GM23338 (cell line): Measurements from ENCODE around the gene SLC18B1. TPM values are rescaled to one million over a fixed set of nuclear protein-coding genes. Genes with fewer than 3 reads are reported as not detected.

ENCODE experiments used
- ATAC-seq: fragments of 200-7000 bp; cut with Tn5 transposase; 3 replicates; pipeline ENCODE4 v1.9.1; 2020
- DNase-seq: peaks from one replicate; pipeline ENCODE4 v3.0.0-alpha.2; 2015; ENCODE audit warnings: low spot score
- H2AFZ ChIP-seq: fragments of 200-600 bp; sonication (generic); 2 replicates; pipeline ENCODE4 v1.8.0; 2016; ENCODE audit warnings: antibody characterized with exemption, mild to moderate bottlenecking, moderate library complexity
- H3F3A ChIP-seq: fragments of 200-600 bp; sonication (generic); replicated peaks from 2 replicates; pipeline ENCODE4 v1.8.0; 2017; ENCODE audit warnings: antibody characterized with exemption, mixed run types, low read depth
- H3K27ac ChIP-seq: fragments of 200-600 bp; sonication (generic); 2 replicates; pipeline ENCODE4 v1.6.1; 2016; ENCODE audit warnings: low read depth
- H3K27me3 ChIP-seq: fragments of 200-600 bp; sonication (generic); 2 replicates; pipeline ENCODE4 v1.8.0; 2016; ENCODE audit warnings: mild to moderate bottlenecking, mixed run types, moderate library complexity; ENCODE audit not compliant: insufficient read depth
- H3K36me3 ChIP-seq: fragments of 200-600 bp; sonication (generic); 2 replicates; pipeline ENCODE4 v1.8.0; 2016; ENCODE audit warnings: mild to moderate bottlenecking; ENCODE audit not compliant: insufficient read depth
- H3K4me1 ChIP-seq: fragments of 200-600 bp; sonication (generic); 2 replicates; pipeline ENCODE4 v1.8.0; 2016; ENCODE audit warnings: mild to moderate bottlenecking, moderate library complexity; ENCODE audit not compliant: insufficient read depth
- H3K4me2 ChIP-seq: fragments of 200-600 bp; sonication (generic); 2 replicates; pipeline ENCODE4 v1.7.1; 2017; ENCODE audit warnings: mixed run types
- H3K4me3 ChIP-seq: fragments of 200-600 bp; sonication (generic); 2 replicates; pipeline ENCODE4 v1.6.1; 2016; ENCODE audit warnings: mixed run types
- H3K79me2 ChIP-seq: fragments of 200-600 bp; sonication (generic); replicated peaks from 2 replicates; pipeline ENCODE4 v1.8.0; 2017; ENCODE audit warnings: mild to moderate bottlenecking; ENCODE audit not compliant: insufficient read depth
- H3K9me2 ChIP-seq: fragments of 200-600 bp; sonication (generic); 2 replicates; pipeline ENCODE4 v1.8.0; 2017; ENCODE audit not compliant: insufficient read depth
- H4K20me1 ChIP-seq: fragments of 200-600 bp; sonication (generic); replicated peaks from 2 replicates; pipeline ENCODE4 v1.8.0; 2017; ENCODE audit warnings: mild to moderate bottlenecking; ENCODE audit not compliant: insufficient read depth
- H3K27ac Mint-ChIP-seq: 2 replicates; pipeline ENCODE4 v1.8.0; 2020; ENCODE audit warnings: inconsistent platforms, mild to moderate bottlenecking, moderate library complexity, mixed read lengths
- H3K27me3 Mint-ChIP-seq: 3 replicates; pipeline ENCODE4 v1.8.0; 2022; ENCODE audit warnings: low read depth, mild to moderate bottlenecking, moderate library complexity, mixed read lengths, inconsistent platforms; ENCODE audit not compliant: insufficient read depth, poor library complexity
- H3K36me3 Mint-ChIP-seq: 3 replicates; pipeline ENCODE4 v1.8.0; 2021; ENCODE audit warnings: low read depth, mild to moderate bottlenecking, inconsistent platforms, moderate library complexity, mixed read lengths
- H3K4me1 Mint-ChIP-seq: 3 replicates; pipeline ENCODE4 v1.8.0; 2020; ENCODE audit warnings: mild to moderate bottlenecking, inconsistent platforms, mixed read lengths
- H3K4me3 Mint-ChIP-seq: 3 replicates; pipeline ENCODE4 v1.8.0; 2021; ENCODE audit warnings: moderate library complexity, mild to moderate bottlenecking, inconsistent platforms, mixed read lengths
- H3K9me3 Mint-ChIP-seq: 3 replicates; pipeline ENCODE4 v1.8.0; 2020; ENCODE audit warnings: moderate library complexity, mild to moderate bottlenecking, inconsistent platforms, mixed read lengths
- CREB1 ChIP-seq: fragments of 250-450 bp; sonication (Bioruptor Pico); IDR thresholded peaks from 2 replicates; pipeline ENCODE4 v1.5.0; 2020; ENCODE audit warnings: low read depth, mild to moderate bottlenecking, moderate library complexity
- CTCF ChIP-seq, 2 experiments: fragments of 200-600 bp in 1 of 2; sonication (generic) in 1 of 2; conservative IDR thresholded peaks; 2 replicates each; pipeline versions ENCODE4 v1.5.1 to v1.6.1; 2016 to 2017; ENCODE audit warnings: antibody characterized with exemption in 2 of 2, low read depth in 2 of 2, mild to moderate bottlenecking in 2 of 2, moderate library complexity in 1 of 2
- ETS1 ChIP-seq: IDR thresholded peaks from 2 replicates; pipeline ENCODE4 v1.6.1; 2016; ENCODE audit warnings: antibody characterized with exemption
- EZH2 ChIP-seq: fragments of 200-600 bp; sonication (generic); IDR thresholded peaks from one replicate; pipeline ENCODE4 v1.8.0; 2017; ENCODE audit warnings: antibody characterized with exemption, mild to moderate bottlenecking, low read depth; ENCODE audit not compliant: unreplicated experiment
- EZH2phosphoT487 ChIP-seq: fragments of 200-600 bp; sonication (generic); IDR thresholded peaks from one replicate; pipeline ENCODE4 v1.8.1; 2018; ENCODE audit warnings: antibody characterized with exemption; ENCODE audit not compliant: unreplicated experiment
- JUNB ChIP-seq: IDR thresholded peaks from one replicate; pipeline ENCODE4 v1.6.1; 2016; ENCODE audit warnings: antibody characterized with exemption; ENCODE audit not compliant: unreplicated experiment
- NANOG ChIP-seq: IDR thresholded peaks from 2 replicates; pipeline ENCODE4 v1.6.1; 2016; ENCODE audit warnings: antibody characterized with exemption, borderline replicate concordance
- POLR2AphosphoS5 ChIP-seq: IDR thresholded peaks from 2 replicates; pipeline ENCODE4 v1.6.1; 2016; ENCODE audit warnings: antibody characterized with exemption, low read depth
- REST ChIP-seq: IDR thresholded peaks from one replicate; pipeline ENCODE4 v1.6.1; 2018; ENCODE audit warnings: antibody characterized with exemption; ENCODE audit not compliant: unreplicated experiment
- STAT1 ChIP-seq: IDR thresholded peaks from one replicate; pipeline ENCODE4 v1.6.1; 2016; ENCODE audit warnings: antibody characterized with exemption; ENCODE audit not compliant: unreplicated experiment
- ZNF114 ChIP-seq: fragments of 250-450 bp; sonication (Bioruptor Pico); IDR thresholded peaks from 2 replicates; pipeline ENCODE4 v1.5.0; 2020; ENCODE audit warnings: mild to moderate bottlenecking, moderate library complexity
- ZNF331 ChIP-seq: fragments of 250-450 bp; sonication (Bioruptor Pico); IDR thresholded peaks from 2 replicates; pipeline ENCODE4 v1.5.0; 2020; ENCODE audit warnings: low read depth, mild to moderate bottlenecking, moderate library complexity
- ZNF462 ChIP-seq: fragments of 250-450 bp; sonication (Bioruptor Pico); IDR thresholded peaks from 2 replicates; pipeline ENCODE4 v1.5.0; 2020; ENCODE audit warnings: mild to moderate bottlenecking, moderate library complexity
- polyA plus RNA-seq: library from polyadenylated mRNA; unstranded; fragments of >200 nt; fragmentation: Nextera tagmentation; extraction: Ambion mirVana; gene quantifications from 2 replicates; pipeline ENCODE4 v1.2.1, GENCODE V29; 2016
- total RNA-seq: library from RNA; depleted of rRNA; stranded (reverse); fragments of >200 nt; shearing (Covaris generic); gene quantifications from 2 replicates; pipeline ENCODE4 v1.2.3, GENCODE V29; 2014

The SLC18B1 gene
- total and polyA plus RNA-seq, 2 experiments from 2014 or later: 26.4 to 37.4 TPM

- TF ChIP-seq REST: no peak
- TF ChIP-seq STAT1: no peak
- no peak for TF ChIP-seq POLR2AphosphoS5
- TF ChIP-seq JUNB: no peak
- no peak for TF ChIP-seq ZNF331 (CRISPR knock-in tag)
- no peak for TF ChIP-seq EZH2
- no peak for TF ChIP-seq EZH2phosphoT487
- TF ChIP-seq CTCF (conservative IDR thresholded peaks at IDR 0.05; ENCODE audit: low read depth in 2 of 2): no peak
- TF ChIP-seq ZNF462: no peak
- TF ChIP-seq ETS1: no peak
- TF ChIP-seq ZNF114 (CRISPR knock-in tag): no peak
- no peak for TF ChIP-seq CREB1 (CRISPR knock-in tag)
- TF ChIP-seq NANOG: no peak
- Histone ChIP-seq H3K4me3 (no peak overlapping the region), H3K4me1 (no peaks in the 10 kb centered on the region), H2AFZ (no peak overlapping the region), H3K9me2 (no peaks in the 10 kb centered on the region), H3K4me2 (no peak overlapping the region), H4K20me1 (no peaks in the 10 kb centered on the region), H3K79me2 (no peaks in the 10 kb centered on the region), H3K27me3 (no peaks in the 10 kb centered on the region), H3K36me3 (no peaks in the 10 kb centered on the region), H3F3A (no peaks in the 10 kb centered on the region), H3K27ac (no peak overlapping the region)
- H3K4me3 Mint-ChIP-seq: no peak overlapping the region
- no peaks in the 10 kb centered on the region; the same call in 1 of the 3 replicates for H3K4me1 Mint-ChIP-seq
- DNase-seq (no peak), ATAC-seq (no peak)
- H3K9me3 Mint-ChIP-seq: no peaks in the 10 kb centered on the region; the same call in 2 of the 3 replicates
- H3K27me3 Mint-ChIP-seq: no peaks in the 10 kb centered on the region
- no peak overlapping the region for H3K27ac Mint-ChIP-seq
- no peaks in the 10 kb centered on the region for H3K36me3 Mint-ChIP-seq
Observed at GRCh38 chr6:132719736-132720448, 78.5 kb downstream of the SLC18B1 start.
